Trophoblast cell (in vitro differentiated cells and primary cell): ENCODE measurements around the gene SIPA1L3.

Experiments used
- DNase-seq, 2 donors: peaks; one replicate each; pipeline ENCODE4 v3.0.0-alpha.2; 2016
- H2AFZ ChIP-seq: 2 replicates; pipeline ENCODE4 v1.6.1; 2013; ENCODE audit warnings: low read length, moderate library complexity, mild to moderate bottlenecking; ENCODE audit not compliant: insufficient read depth, poor library complexity
- H2AK5ac ChIP-seq: 2 replicates; pipeline ENCODE4 v1.6.1; 2013; ENCODE audit warnings: mild to moderate bottlenecking, low read length
- H2BK120ac ChIP-seq: 2 replicates; pipeline ENCODE4 v1.6.1; 2013; ENCODE audit warnings: low read length, mild to moderate bottlenecking, moderate library complexity; ENCODE audit not compliant: insufficient read depth, poor library complexity
- H2BK12ac ChIP-seq: 2 replicates; pipeline ENCODE4 v1.6.1; 2013; ENCODE audit warnings: mild to moderate bottlenecking, low read length, moderate library complexity
- H2BK5ac ChIP-seq: 2 replicates; pipeline ENCODE4 v1.6.1; 2013; ENCODE audit warnings: low read length, low read depth, moderate library complexity, mild to moderate bottlenecking; ENCODE audit not compliant: poor library complexity
- H3K14ac ChIP-seq: 2 replicates; pipeline ENCODE4 v1.6.1; 2013; ENCODE audit warnings: mild to moderate bottlenecking, low read length
- H3K18ac ChIP-seq: 2 replicates; pipeline ENCODE4 v1.6.1; 2013; ENCODE audit warnings: mild to moderate bottlenecking, low read length
- H3K23ac ChIP-seq: 2 replicates; pipeline ENCODE4 v1.6.1; 2013; ENCODE audit warnings: low read length
- H3K27ac ChIP-seq: 2 replicates; pipeline ENCODE4 v1.5.1; 2013; ENCODE audit warnings: low read depth, mild to moderate bottlenecking, inconsistent platforms, low read length, moderate library complexity
- H3K27me3 ChIP-seq: 2 replicates; pipeline ENCODE4 v1.6.1; 2013; ENCODE audit warnings: inconsistent platforms, mild to moderate bottlenecking, low read length, moderate library complexity; ENCODE audit not compliant: insufficient read depth
- H3K36me3 ChIP-seq, 2 experiments: 1 replicate in 1 of 2; 2 replicates in 1 of 2; pipeline ENCODE4 v1.6.1; 2013; ENCODE audit warnings: low read length in 2 of 2, mild to moderate bottlenecking in 2 of 2, moderate library complexity in 1 of 2; ENCODE audit not compliant: insufficient read depth in 2 of 2, control insufficient read depth in 1 of 2
- H3K4ac ChIP-seq: 2 replicates; pipeline ENCODE4 v1.6.1; 2013; ENCODE audit warnings: low read depth, mild to moderate bottlenecking, low read length, moderate library complexity
- H3K4me1 ChIP-seq, 2 experiments: 1 replicate in 1 of 2; 2 replicates in 1 of 2; pipeline ENCODE4 v1.6.1; 2013; ENCODE audit warnings: low read length in 2 of 2, mild to moderate bottlenecking in 2 of 2, moderate library complexity in 1 of 2; ENCODE audit not compliant: insufficient read depth in 2 of 2, control insufficient read depth in 1 of 2
- H3K4me2 ChIP-seq: 2 replicates; pipeline ENCODE4 v1.6.1; 2013; ENCODE audit warnings: inconsistent platforms, mild to moderate bottlenecking, low read length, moderate library complexity
- H3K4me3 ChIP-seq: 2 replicates; pipeline ENCODE4 v1.5.1; 2013; ENCODE audit warnings: mild to moderate bottlenecking, low read depth, low read length, inconsistent platforms
- H3K79me1 ChIP-seq: one replicate; pipeline ENCODE4 v1.6.1; 2013; ENCODE audit warnings: low read length
- H3K79me2 ChIP-seq: 2 replicates; pipeline ENCODE4 v1.6.1; 2013; ENCODE audit warnings: low read length, mild to moderate bottlenecking; ENCODE audit not compliant: control insufficient read depth, insufficient read depth, poor library complexity
- H3K9ac ChIP-seq: 2 replicates; pipeline ENCODE4 v1.6.1; 2013; ENCODE audit warnings: mild to moderate bottlenecking, low read length
- H3K9me3 ChIP-seq: 2 replicates; pipeline ENCODE4 v1.6.1; 2013; ENCODE audit warnings: low read depth, mild to moderate bottlenecking, control low read depth, inconsistent platforms, low read length; ENCODE audit not compliant: insufficient read depth
- H4K12ac ChIP-seq: 2 replicates; pipeline ENCODE4 v1.6.1; 2013; ENCODE audit warnings: low read depth, mild to moderate bottlenecking, low read length, moderate library complexity
- H4K8ac ChIP-seq: 2 replicates; pipeline ENCODE4 v1.6.1; 2013; ENCODE audit warnings: low read depth, mild to moderate bottlenecking, low read length, moderate library complexity
- H4K91ac ChIP-seq: one replicate; pipeline ENCODE4 v1.6.1; 2013; ENCODE audit warnings: low read depth, mild to moderate bottlenecking, low read length, moderate library complexity
- WGBS: extraction: QIAGEN DNeasy Blood & Tissue Kit; methylation state at CpG from one replicate; pipeline ENCODE4 v1.1.7; 2013; ENCODE audit warnings: missing lambda C conversion rate; ENCODE audit not compliant: insufficient read length, insufficient coverage; ENCODE audit errors: extremely low coverage; 5-methylcytosine and 5-hydroxymethylcytosine counted together

The SIPA1L3 gene

DNA sequence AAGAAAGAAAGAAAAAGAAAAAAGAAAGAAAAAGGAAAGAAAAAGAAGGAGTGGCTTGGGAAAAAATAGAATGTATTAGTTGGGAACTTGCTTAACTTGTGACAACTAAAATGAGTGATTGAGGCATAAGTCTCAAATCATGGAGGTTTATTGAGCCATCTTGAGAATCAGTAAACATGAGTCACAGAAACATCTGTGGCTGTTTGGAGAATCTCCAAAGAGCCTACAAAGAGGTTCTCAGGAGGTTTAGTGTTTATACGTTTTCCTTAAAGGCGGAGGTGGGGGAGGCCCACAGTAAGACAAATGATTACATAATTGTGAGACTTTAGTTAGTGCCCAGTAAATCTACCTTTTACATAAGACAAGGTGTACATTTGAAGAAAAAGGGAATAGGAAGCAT is 39.2 kb upstream of the SIPA1L3 start:
- Histone ChIP-seq H4K91ac (no peak overlapping the region), H3K27ac (no peak overlapping the region), H3K4ac (no peak overlapping the region), H2AFZ (no peak overlapping the region), H2AK5ac (no peak overlapping the region), H3K4me1 (no peaks in the 10 kb centered on the region), H3K79me1 (no peaks in the 10 kb centered on the region), H3K23ac (no peak overlapping the region), H3K36me3 (no peaks in the 10 kb centered on the region), H3K9ac (no peak overlapping the region), H2BK120ac (no peak overlapping the region), H3K14ac (no peak overlapping the region), H3K4me2 (no peak overlapping the region), H4K8ac (no peak overlapping the region), H2BK5ac (no peak overlapping the region), H4K12ac (no peak overlapping the region), H2BK12ac (no peak overlapping the region), H3K79me2 (no peaks in the 10 kb centered on the region), H3K9me3 (peaks cover 6% of the 10 kb centered on the region), H3K27me3 (no peaks in the 10 kb centered on the region), H3K18ac (no peak overlapping the region), H3K4me3 (no peak overlapping the region)
- DNase-seq, result peak in 1 of 2 donors; percentile 3
- WGBS, result no CpG with 5 or more reads among the region's 2 CpGs

DNA sequence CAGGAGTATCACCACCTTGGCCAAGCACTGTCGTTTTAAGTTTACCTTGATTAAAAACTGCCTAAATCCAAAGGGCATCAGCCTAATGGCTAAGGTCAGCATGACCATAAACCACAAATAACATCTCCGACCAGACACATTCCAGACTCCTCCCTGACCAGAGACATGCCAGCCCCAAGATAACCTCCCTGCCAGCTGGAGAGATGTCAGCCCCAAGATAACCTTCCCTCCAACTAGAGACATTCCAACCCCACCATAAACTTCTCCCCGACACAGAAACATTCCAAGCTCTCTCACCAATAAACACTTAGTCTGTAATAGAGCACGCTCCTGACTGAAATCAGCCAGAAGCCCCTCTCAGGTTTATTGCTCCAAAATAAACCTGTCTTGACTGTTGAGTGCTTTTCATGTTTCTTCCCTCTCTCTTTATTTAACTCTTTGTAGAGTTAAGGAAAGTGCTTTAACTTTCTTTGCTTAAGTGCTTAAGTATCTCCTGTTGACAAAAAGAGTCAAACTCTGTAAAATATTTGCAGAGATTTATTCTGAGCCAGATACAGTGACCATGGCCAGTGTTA is 37.2 kb upstream of the SIPA1L3 start:
- H3K23ac ChIP-seq, result no peak overlapping the region
- no peak overlapping the region for H4K91ac ChIP-seq
- no peaks in the 10 kb centered on the region for H3K79me2 ChIP-seq
- no peak overlapping the region for H2AK5ac ChIP-seq
- no peak overlapping the region for H2BK12ac ChIP-seq
- H3K4me2 ChIP-seq, result no peak overlapping the region
- H3K9me3 ChIP-seq, result peaks cover 10% of the 10 kb centered on the region
- no peak overlapping the region for H3K4ac ChIP-seq
- H3K9ac ChIP-seq, result no peak overlapping the region
- no peak overlapping the region for H3K27ac ChIP-seq
- H3K4me3 ChIP-seq, result no peak overlapping the region
- no peaks in the 10 kb centered on the region for H3K27me3 ChIP-seq
- H3K4me1 ChIP-seq, result no peaks in the 10 kb centered on the region
- H4K8ac ChIP-seq, result no peak overlapping the region
- H3K18ac ChIP-seq, result no peak overlapping the region
- H2BK5ac ChIP-seq, result no peak overlapping the region
- H3K14ac ChIP-seq, result no peak overlapping the region
- no peak overlapping the region for H4K12ac ChIP-seq
- no peak overlapping the region for H2BK120ac ChIP-seq
- peak in 1 of 2 donors; percentile 13 for DNase-seq
- H2AFZ ChIP-seq, result no peak overlapping the region
- H3K36me3 ChIP-seq, result no peaks in the 10 kb centered on the region
- no CpG with 5 or more reads among the region's 4 CpGs for WGBS
- H3K79me1 ChIP-seq, result no peaks in the 10 kb centered on the region

DNA sequence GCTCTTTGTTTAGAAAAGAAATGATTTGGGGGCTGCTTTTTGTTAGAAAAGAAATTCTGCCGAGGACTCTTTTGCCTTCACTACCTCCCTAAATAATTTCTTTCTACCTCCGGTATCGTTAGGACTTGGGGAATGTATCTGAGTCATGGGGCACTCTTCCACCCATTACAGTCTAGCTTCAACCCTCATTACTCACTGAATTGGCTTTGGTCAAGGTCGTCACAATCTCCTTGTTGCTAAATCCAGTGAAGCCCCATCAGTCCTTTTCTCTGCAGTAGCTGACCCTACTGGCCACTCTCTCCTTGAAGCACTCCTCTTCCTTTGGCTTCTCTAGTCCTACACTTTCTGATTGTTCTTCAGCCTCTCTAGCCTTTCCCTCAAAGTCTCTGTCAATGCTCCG is 34.6 kb upstream of the SIPA1L3 start:
- Histone ChIP-seq H3K9ac (no peak overlapping the region), H3K4ac (no peak overlapping the region), H2BK5ac (no peak overlapping the region), H3K4me2 (no peak overlapping the region), H2BK120ac (no peak overlapping the region), H3K4me3 (no peak overlapping the region), H3K18ac (no peak overlapping the region), H3K14ac (no peak overlapping the region), H3K23ac (no peak overlapping the region), H3K27me3 (no peaks in the 10 kb centered on the region), H3K79me1 (no peaks in the 10 kb centered on the region), H4K91ac (no peak overlapping the region), H3K36me3 (no peaks in the 10 kb centered on the region), H3K9me3 (peaks cover 11% of the 10 kb centered on the region), H2AFZ (no peak overlapping the region), H3K27ac (no peak overlapping the region), H3K4me1 (no peaks in the 10 kb centered on the region), H4K8ac (no peak overlapping the region), H4K12ac (no peak overlapping the region), H2AK5ac (no peak overlapping the region), H2BK12ac (no peak overlapping the region), H3K79me2 (no peaks in the 10 kb centered on the region)
- WGBS, result no CpG with 5 or more reads among the region's 5 CpGs
- DNase-seq, result no peak

DNA sequence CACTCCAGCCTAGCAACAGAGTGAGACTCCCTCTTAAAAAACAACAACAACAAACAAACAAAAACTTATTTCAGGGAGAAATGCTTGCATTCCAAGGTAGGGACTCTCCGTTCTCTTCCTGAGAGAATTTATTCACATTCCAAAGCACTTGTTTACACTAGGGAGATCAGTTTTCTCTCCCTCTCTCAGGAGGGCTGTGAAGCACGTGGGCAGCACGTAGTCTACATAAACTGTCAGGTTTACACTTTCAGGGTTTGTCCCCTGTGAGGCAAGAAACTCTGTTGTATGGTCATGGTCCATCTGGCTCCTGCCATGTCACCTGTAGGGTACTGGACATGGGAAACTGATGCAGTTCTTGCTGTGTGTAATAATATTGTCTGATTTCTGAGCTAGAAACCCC is 32.2 kb upstream of the SIPA1L3 start:
- Histone ChIP-seq H3K36me3 (no peaks in the 10 kb centered on the region), H3K18ac (no peak overlapping the region), H2BK12ac (no peak overlapping the region), H3K4me2 (no peak overlapping the region), H3K23ac (no peak overlapping the region), H3K79me2 (no peaks in the 10 kb centered on the region), H3K27ac (no peak overlapping the region), H3K14ac (no peak overlapping the region), H3K27me3 (no peaks in the 10 kb centered on the region), H2AFZ (no peak overlapping the region), H3K79me1 (no peaks in the 10 kb centered on the region), H3K4me1 (no peaks in the 10 kb centered on the region), H4K91ac (no peak overlapping the region), H2BK120ac (no peak overlapping the region), H4K8ac (no peak overlapping the region), H2BK5ac (no peak overlapping the region), H3K4me3 (no peak overlapping the region), H3K9me3 (peaks cover 9% of the 10 kb centered on the region), H3K9ac (no peak overlapping the region), H2AK5ac (no peak overlapping the region), H3K4ac (no peak overlapping the region), H4K12ac (no peak overlapping the region)
- DNase-seq, result no peak
- no CpG with 5 or more reads among the region's 3 CpGs for WGBS
